Measurements from ENCODE around the gene ZRANB2.

GRCh38 chr1:71074681-71075080 lies 6.2 kb downstream of the ZRANB2 start:
- no peak for TF ChIP-seq JUND (IDR thresholded peaks at IDR 0.05; ENCODE audit: low read depth, low read length)
- no peak for TF ChIP-seq BHLHE40 (IDR thresholded peaks at IDR 0.05; ENCODE audit: borderline replicate concordance in 1 of 2, low read depth in 2 of 2, low read length in 1 of 2)
- TF ChIP-seq SP1 (IDR thresholded peaks at IDR 0.05; ENCODE audit: low read depth, low read length) = no peak
- TF ChIP-seq CTCF (IDR thresholded peaks at IDR 0.05 in 2 of 3, conservative IDR thresholded peaks at IDR 0.05 in 1 of 3; ENCODE audit: control insufficient read depth in 2 of 3, extremely low read depth in 1 of 3, insufficient read depth in 1 of 3, low read depth in 3 of 3, low read length in 3 of 3) = no peak
- TF ChIP-seq ASH2L (IDR thresholded peaks at IDR 0.05; ENCODE audit: borderline replicate concordance, low read depth) = no peak
- TF ChIP-seq IKZF2 (IDR thresholded peaks at IDR 0.05) = no peak
- no peak for TF ChIP-seq GABPA (IDR thresholded peaks at IDR 0.05; ENCODE audit: low read depth)
- no peak for TF ChIP-seq TARDBP (IDR thresholded peaks at IDR 0.05; ENCODE audit: borderline replicate concordance)

Data from GM12878 (cell line).